ENCODE data around the gene GPR21. TPM values are rescaled to one million over a fixed set of nuclear protein-coding genes. Genes with fewer than 3 reads are reported as not detected.

GPR21 gene
- total and polyA plus RNA-seq, 8 donors, result 0.16 to 0.97 (median 0.55) TPM; not detected in 3

GRCh38 chr9:123049589-123050222 is 16.2 kb downstream of the GPR21 start:
- Histone ChIP-seq H3K27me3 (no peaks in the 10 kb centered on the region), H3K36me3 (no peaks in the 10 kb centered on the region), H3K9me3 (no peaks in the 10 kb centered on the region), H3K4me1 (peaks cover 0 to 26% (median 17%) of the 10 kb centered on the region in 3 donors), H3K4me3 (no peak overlapping the region), H3K27ac (peak overlapping the region in 1 of 4 donors; percentile 17)
- 11% methylated on average over 3 of the region's 3 CpGs for WGBS, 2 donors
- intact Hi-C loops (cut with DNase I), result no loop called here
- DNase-seq (peak in 2 of 6 donors; percentile 39 to 67), ATAC-seq (peak; percentile 69 to 88 (median 84)), FAIRE-seq (no peak)
- no peak for TF ChIP-seq CTCF (IDR thresholded peaks at IDR 0.05)

- Histone ChIP-seq H3K9me3 (no peaks in the 10 kb centered on the region), H3K27me3 (no peaks in the 10 kb centered on the region), H3K36me3 (no peaks in the 10 kb centered on the region), H3K27ac (no peak overlapping the region), H3K4me3 (no peak overlapping the region), H3K4me1 (peaks cover 0 to 20% (median 17%) of the 10 kb centered on the region in 3 donors)
- no peak for TF ChIP-seq CTCF (IDR thresholded peaks at IDR 0.05)
- ATAC-seq (no peak), FAIRE-seq (no peak), DNase-seq (no peak)
- intact Hi-C loops (cut with DNase I), result no loop called here
Measured at GRCh38 chr9:123053046-123053445, 19.6 kb downstream of the GPR21 start.

- intact Hi-C loops (cut with DNase I), result no loop called here
- 53 to 61% methylated on average over 2 of the region's 2 CpGs for WGBS, 2 donors
- Histone ChIP-seq H3K9me3 (no peaks in the 10 kb centered on the region), H3K4me1 (peaks cover 0 to 14% (median 11%) of the 10 kb centered on the region in 3 donors), H3K4me3 (no peak overlapping the region), H3K27me3 (no peaks in the 10 kb centered on the region), H3K27ac (no peak overlapping the region), H3K36me3 (no peaks in the 10 kb centered on the region)
- no peak for TF ChIP-seq CTCF (IDR thresholded peaks at IDR 0.05)
- no peak for DNase-seq
- FAIRE-seq, result no peak
- ATAC-seq, result no peak
Measured at GRCh38 chr9:123053711-123054110, 20.2 kb downstream of the GPR21 start.

GRCh38 chr9:123058834-123059233 is 25.4 kb downstream of the GPR21 start:
- no peak for FAIRE-seq
- TF ChIP-seq CTCF (IDR thresholded peaks at IDR 0.05), result no peak
- intact Hi-C loops (cut with DNase I), result no loop called here
- WGBS, 2 donors, result 79 to 88% methylated on average over 1 of the region's 1 CpG
- Histone ChIP-seq H3K27ac (no peak overlapping the region), H3K27me3 (no peaks in the 10 kb centered on the region), H3K4me3 (no peak overlapping the region), H3K9me3 (no peaks in the 10 kb centered on the region), H3K36me3 (no peaks in the 10 kb centered on the region), H3K4me1 (no peaks in the 10 kb centered on the region)
- no peak for ATAC-seq
- DNase-seq, result no peak

- no peak for TF ChIP-seq CTCF (IDR thresholded peaks at IDR 0.05)
Measured at GRCh38 chr9:123059472-123060220, 26.2 kb downstream of the GPR21 start.

More at GRCh38 chr9:123059472-123060220, 26.2 kb downstream of the GPR21 start:
- WGBS, 2 donors, result 97 to 98% methylated on average over 9 of the region's 9 CpGs
- DNase-seq, result no peak
- Histone ChIP-seq H3K36me3 (no peaks in the 10 kb centered on the region), H3K27me3 (no peaks in the 10 kb centered on the region), H3K4me1 (no peaks in the 10 kb centered on the region), H3K4me3 (no peak overlapping the region), H3K9me3 (no peaks in the 10 kb centered on the region), H3K27ac (no peak overlapping the region)
- intact Hi-C loops (cut with DNase I), result no loop called here
- FAIRE-seq, result no peak
- ATAC-seq, result no peak

All from pancreas (tissue), 10 donors.